GM23338 (cell line): ENCODE results near the gene RPS6KC1. TPM values are rescaled to one million over a fixed set of nuclear protein-coding genes. Genes with fewer than 3 reads are reported as not detected.

Source experiments
- ATAC-seq: fragments of 200-7000 bp; cut with Tn5 transposase; 3 replicates; pipeline ENCODE4 v1.9.1; 2020
- DNase-seq: peaks from one replicate; pipeline ENCODE4 v3.0.0-alpha.2; 2015; ENCODE audit warnings: low spot score
- H2AFZ ChIP-seq: fragments of 200-600 bp; sonication (generic); 2 replicates; pipeline ENCODE4 v1.8.0; 2016; ENCODE audit warnings: antibody characterized with exemption, mild to moderate bottlenecking, moderate library complexity
- H3F3A ChIP-seq: fragments of 200-600 bp; sonication (generic); replicated peaks from 2 replicates; pipeline ENCODE4 v1.8.0; 2017; ENCODE audit warnings: antibody characterized with exemption, mixed run types, low read depth
- H3K27ac ChIP-seq: fragments of 200-600 bp; sonication (generic); 2 replicates; pipeline ENCODE4 v1.6.1; 2016; ENCODE audit warnings: low read depth
- H3K27me3 ChIP-seq: fragments of 200-600 bp; sonication (generic); 2 replicates; pipeline ENCODE4 v1.8.0; 2016; ENCODE audit warnings: mild to moderate bottlenecking, mixed run types, moderate library complexity; ENCODE audit not compliant: insufficient read depth
- H3K36me3 ChIP-seq: fragments of 200-600 bp; sonication (generic); 2 replicates; pipeline ENCODE4 v1.8.0; 2016; ENCODE audit warnings: mild to moderate bottlenecking; ENCODE audit not compliant: insufficient read depth
- H3K4me1 ChIP-seq: fragments of 200-600 bp; sonication (generic); 2 replicates; pipeline ENCODE4 v1.8.0; 2016; ENCODE audit warnings: mild to moderate bottlenecking, moderate library complexity; ENCODE audit not compliant: insufficient read depth
- H3K4me2 ChIP-seq: fragments of 200-600 bp; sonication (generic); 2 replicates; pipeline ENCODE4 v1.7.1; 2017; ENCODE audit warnings: mixed run types
- H3K4me3 ChIP-seq: fragments of 200-600 bp; sonication (generic); 2 replicates; pipeline ENCODE4 v1.6.1; 2016; ENCODE audit warnings: mixed run types
- H3K79me2 ChIP-seq: fragments of 200-600 bp; sonication (generic); replicated peaks from 2 replicates; pipeline ENCODE4 v1.8.0; 2017; ENCODE audit warnings: mild to moderate bottlenecking; ENCODE audit not compliant: insufficient read depth
- H3K9me2 ChIP-seq: fragments of 200-600 bp; sonication (generic); 2 replicates; pipeline ENCODE4 v1.8.0; 2017; ENCODE audit not compliant: insufficient read depth
- H4K20me1 ChIP-seq: fragments of 200-600 bp; sonication (generic); replicated peaks from 2 replicates; pipeline ENCODE4 v1.8.0; 2017; ENCODE audit warnings: mild to moderate bottlenecking; ENCODE audit not compliant: insufficient read depth
- H3K27ac Mint-ChIP-seq: 2 replicates; pipeline ENCODE4 v1.8.0; 2020; ENCODE audit warnings: inconsistent platforms, mild to moderate bottlenecking, moderate library complexity, mixed read lengths
- H3K27me3 Mint-ChIP-seq: 3 replicates; pipeline ENCODE4 v1.8.0; 2022; ENCODE audit warnings: low read depth, mild to moderate bottlenecking, moderate library complexity, mixed read lengths, inconsistent platforms; ENCODE audit not compliant: insufficient read depth, poor library complexity
- H3K36me3 Mint-ChIP-seq: 3 replicates; pipeline ENCODE4 v1.8.0; 2021; ENCODE audit warnings: low read depth, mild to moderate bottlenecking, inconsistent platforms, moderate library complexity, mixed read lengths
- H3K4me1 Mint-ChIP-seq: 3 replicates; pipeline ENCODE4 v1.8.0; 2020; ENCODE audit warnings: mild to moderate bottlenecking, inconsistent platforms, mixed read lengths
- H3K4me3 Mint-ChIP-seq: 3 replicates; pipeline ENCODE4 v1.8.0; 2021; ENCODE audit warnings: moderate library complexity, mild to moderate bottlenecking, inconsistent platforms, mixed read lengths
- H3K9me3 Mint-ChIP-seq: 3 replicates; pipeline ENCODE4 v1.8.0; 2020; ENCODE audit warnings: moderate library complexity, mild to moderate bottlenecking, inconsistent platforms, mixed read lengths
- CREB1 ChIP-seq: fragments of 250-450 bp; sonication (Bioruptor Pico); IDR thresholded peaks from 2 replicates; pipeline ENCODE4 v1.5.0; 2020; ENCODE audit warnings: low read depth, mild to moderate bottlenecking, moderate library complexity
- EZH2 ChIP-seq: fragments of 200-600 bp; sonication (generic); IDR thresholded peaks from one replicate; pipeline ENCODE4 v1.8.0; 2017; ENCODE audit warnings: antibody characterized with exemption, mild to moderate bottlenecking, low read depth; ENCODE audit not compliant: unreplicated experiment
- EZH2phosphoT487 ChIP-seq: fragments of 200-600 bp; sonication (generic); IDR thresholded peaks from one replicate; pipeline ENCODE4 v1.8.1; 2018; ENCODE audit warnings: antibody characterized with exemption; ENCODE audit not compliant: unreplicated experiment
- JUNB ChIP-seq: IDR thresholded peaks from one replicate; pipeline ENCODE4 v1.6.1; 2016; ENCODE audit warnings: antibody characterized with exemption; ENCODE audit not compliant: unreplicated experiment
- STAT1 ChIP-seq: IDR thresholded peaks from one replicate; pipeline ENCODE4 v1.6.1; 2016; ENCODE audit warnings: antibody characterized with exemption; ENCODE audit not compliant: unreplicated experiment
- ZNF114 ChIP-seq: fragments of 250-450 bp; sonication (Bioruptor Pico); IDR thresholded peaks from 2 replicates; pipeline ENCODE4 v1.5.0; 2020; ENCODE audit warnings: mild to moderate bottlenecking, moderate library complexity
- ZNF331 ChIP-seq: fragments of 250-450 bp; sonication (Bioruptor Pico); IDR thresholded peaks from 2 replicates; pipeline ENCODE4 v1.5.0; 2020; ENCODE audit warnings: low read depth, mild to moderate bottlenecking, moderate library complexity
- polyA plus RNA-seq: library from polyadenylated mRNA; unstranded; fragments of >200 nt; fragmentation: Nextera tagmentation; extraction: Ambion mirVana; gene quantifications from 2 replicates; pipeline ENCODE4 v1.2.1, GENCODE V29; 2016
- total RNA-seq: library from RNA; depleted of rRNA; stranded (reverse); fragments of >200 nt; shearing (Covaris generic); gene quantifications from 2 replicates; pipeline ENCODE4 v1.2.3, GENCODE V29; 2014
- TF ChIP-seq, protein P1 (sequence below): fragments of 250-450 bp; sonication (Bioruptor Pico); IDR thresholded peaks from 2 replicates; pipeline ENCODE4 v1.5.0; 2020; ENCODE audit warnings: mild to moderate bottlenecking, moderate library complexity
- TF ChIP-seq, protein P2 (sequence below): IDR thresholded peaks from 2 replicates; pipeline ENCODE4 v1.6.1; 2016; ENCODE audit warnings: antibody characterized with exemption
- TF ChIP-seq, protein P3 (sequence below), 2 experiments: fragments of 200-600 bp in 1 of 2; sonication (generic) in 1 of 2; conservative IDR thresholded peaks; 2 replicates each; pipeline versions ENCODE4 v1.5.1 to v1.6.1; 2016 to 2017; ENCODE audit warnings: antibody characterized with exemption in 2 of 2, low read depth in 2 of 2, mild to moderate bottlenecking in 2 of 2, moderate library complexity in 1 of 2

RPS6KC1 gene
- total and polyA plus RNA-seq, 2 experiments from 2014 or later = 7.9 to 24.9 TPM

DNA sequence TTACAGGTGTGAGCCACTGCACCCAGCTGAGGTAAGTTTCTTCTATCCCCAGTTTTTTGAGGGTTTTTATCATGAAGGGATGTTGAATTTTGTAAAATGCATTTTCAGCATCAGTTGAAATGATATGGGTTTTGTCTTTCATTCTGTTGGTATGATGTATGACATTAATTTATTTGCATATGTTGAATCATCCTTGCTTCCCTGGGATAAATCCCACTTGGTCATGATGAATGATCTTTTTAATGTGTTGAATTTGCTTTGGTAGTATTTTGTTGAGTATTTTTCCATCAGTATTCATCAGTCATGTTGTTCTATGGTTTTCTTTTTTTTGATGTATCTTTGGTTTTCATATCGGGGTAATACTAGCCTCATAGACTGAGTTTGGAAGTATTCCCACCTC lies 141.0 kb downstream of the RPS6KC1 start (continued):
- TF ChIP-seq, protein P1, sequence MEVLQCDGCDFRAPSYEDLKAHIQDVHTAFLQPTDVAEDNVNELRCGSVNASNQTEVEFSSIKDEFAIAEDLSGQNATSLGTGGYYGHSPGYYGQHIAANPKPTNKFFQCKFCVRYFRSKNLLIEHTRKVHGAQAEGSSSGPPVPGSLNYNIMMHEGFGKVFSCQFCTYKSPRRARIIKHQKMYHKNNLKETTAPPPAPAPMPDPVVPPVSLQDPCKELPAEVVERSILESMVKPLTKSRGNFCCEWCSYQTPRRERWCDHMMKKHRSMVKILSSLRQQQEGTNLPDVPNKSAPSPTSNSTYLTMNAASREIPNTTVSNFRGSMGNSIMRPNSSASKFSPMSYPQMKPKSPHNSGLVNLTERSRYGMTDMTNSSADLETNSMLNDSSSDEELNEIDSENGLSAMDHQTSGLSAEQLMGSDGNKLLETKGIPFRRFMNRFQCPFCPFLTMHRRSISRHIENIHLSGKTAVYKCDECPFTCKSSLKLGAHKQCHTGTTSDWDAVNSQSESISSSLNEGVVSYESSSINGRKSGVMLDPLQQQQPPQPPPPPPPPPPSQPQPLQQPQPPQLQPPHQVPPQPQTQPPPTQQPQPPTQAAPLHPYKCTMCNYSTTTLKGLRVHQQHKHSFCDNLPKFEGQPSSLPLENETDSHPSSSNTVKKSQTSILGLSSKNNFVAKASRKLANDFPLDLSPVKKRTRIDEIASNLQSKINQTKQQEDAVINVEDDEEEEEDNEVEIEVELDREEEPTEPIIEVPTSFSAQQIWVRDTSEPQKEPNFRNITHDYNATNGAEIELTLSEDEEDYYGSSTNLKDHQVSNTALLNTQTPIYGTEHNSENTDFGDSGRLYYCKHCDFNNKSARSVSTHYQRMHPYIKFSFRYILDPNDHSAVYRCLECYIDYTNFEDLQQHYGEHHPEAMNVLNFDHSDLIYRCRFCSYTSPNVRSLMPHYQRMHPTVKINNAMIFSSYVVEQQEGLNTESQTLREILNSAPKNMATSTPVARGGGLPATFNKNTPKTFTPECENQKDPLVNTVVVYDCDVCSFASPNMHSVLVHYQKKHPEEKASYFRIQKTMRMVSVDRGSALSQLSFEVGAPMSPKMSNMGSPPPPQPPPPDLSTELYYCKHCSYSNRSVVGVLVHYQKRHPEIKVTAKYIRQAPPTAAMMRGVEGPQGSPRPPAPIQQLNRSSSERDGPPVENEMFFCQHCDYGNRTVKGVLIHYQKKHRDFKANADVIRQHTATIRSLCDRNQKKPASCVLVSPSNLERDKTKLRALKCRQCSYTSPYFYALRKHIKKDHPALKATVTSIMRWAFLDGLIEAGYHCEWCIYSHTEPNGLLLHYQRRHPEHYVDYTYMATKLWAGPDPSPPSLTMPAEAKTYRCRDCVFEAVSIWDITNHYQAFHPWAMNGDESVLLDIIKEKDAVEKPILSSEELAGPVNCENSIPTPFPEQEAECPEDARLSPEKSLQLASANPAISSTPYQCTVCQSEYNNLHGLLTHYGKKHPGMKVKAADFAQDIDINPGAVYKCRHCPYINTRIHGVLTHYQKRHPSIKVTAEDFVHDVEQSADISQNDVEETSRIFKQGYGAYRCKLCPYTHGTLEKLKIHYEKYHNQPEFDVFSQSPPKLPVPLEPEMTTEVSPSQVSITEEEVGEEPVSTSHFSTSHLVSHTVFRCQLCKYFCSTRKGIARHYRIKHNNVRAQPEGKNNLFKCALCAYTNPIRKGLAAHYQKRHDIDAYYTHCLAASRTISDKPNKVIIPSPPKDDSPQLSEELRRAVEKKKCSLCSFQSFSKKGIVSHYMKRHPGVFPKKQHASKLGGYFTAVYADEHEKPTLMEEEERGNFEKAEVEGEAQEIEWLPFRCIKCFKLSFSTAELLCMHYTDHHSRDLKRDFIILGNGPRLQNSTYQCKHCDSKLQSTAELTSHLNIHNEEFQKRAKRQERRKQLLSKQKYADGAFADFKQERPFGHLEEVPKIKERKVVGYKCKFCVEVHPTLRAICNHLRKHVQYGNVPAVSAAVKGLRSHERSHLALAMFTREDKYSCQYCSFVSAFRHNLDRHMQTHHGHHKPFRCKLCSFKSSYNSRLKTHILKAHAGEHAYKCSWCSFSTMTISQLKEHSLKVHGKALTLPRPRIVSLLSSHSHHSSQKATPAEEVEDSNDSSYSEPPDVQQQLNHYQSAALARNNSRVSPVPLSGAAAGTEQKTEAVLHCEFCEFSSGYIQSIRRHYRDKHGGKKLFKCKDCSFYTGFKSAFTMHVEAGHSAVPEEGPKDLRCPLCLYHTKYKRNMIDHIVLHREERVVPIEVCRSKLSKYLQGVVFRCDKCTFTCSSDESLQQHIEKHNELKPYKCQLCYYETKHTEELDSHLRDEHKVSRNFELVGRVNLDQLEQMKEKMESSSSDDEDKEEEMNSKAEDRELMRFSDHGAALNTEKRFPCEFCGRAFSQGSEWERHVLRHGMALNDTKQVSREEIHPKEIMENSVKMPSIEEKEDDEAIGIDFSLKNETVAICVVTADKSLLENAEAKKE (CRISPR knock-in tag) = no peak
- TF ChIP-seq ZNF114 (no peak), EZH2phosphoT487 (no peak), ZNF331 (CRISPR knock-in tag) (no peak), STAT1 (no peak), JUNB (no peak), EZH2 (no peak), CREB1 (CRISPR knock-in tag) (no peak)
- TF ChIP-seq, protein P2, sequence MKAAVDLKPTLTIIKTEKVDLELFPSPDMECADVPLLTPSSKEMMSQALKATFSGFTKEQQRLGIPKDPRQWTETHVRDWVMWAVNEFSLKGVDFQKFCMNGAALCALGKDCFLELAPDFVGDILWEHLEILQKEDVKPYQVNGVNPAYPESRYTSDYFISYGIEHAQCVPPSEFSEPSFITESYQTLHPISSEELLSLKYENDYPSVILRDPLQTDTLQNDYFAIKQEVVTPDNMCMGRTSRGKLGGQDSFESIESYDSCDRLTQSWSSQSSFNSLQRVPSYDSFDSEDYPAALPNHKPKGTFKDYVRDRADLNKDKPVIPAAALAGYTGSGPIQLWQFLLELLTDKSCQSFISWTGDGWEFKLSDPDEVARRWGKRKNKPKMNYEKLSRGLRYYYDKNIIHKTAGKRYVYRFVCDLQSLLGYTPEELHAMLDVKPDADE = no peak

DNA sequence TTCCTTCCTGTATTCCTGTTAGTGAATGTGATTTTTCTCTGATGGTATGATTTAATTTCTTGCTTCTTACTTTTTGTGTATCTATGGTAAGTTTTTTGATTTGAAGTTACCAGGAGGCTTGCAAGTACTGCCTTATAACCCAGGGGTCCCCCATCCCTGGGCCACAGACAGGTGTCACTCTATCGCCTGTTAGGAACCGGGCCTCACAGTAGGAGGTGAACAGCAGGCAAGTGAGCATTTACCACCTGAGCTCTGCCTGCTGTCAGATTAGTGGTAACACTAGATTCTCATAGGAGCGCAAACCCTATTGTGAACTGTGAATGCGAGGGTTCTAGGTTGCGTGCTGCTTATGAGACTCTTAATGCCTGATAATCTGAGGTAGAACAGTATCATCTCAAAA lies 143.3 kb downstream of the RPS6KC1 start:
- Histone ChIP-seq H3F3A (no peaks in the 10 kb centered on the region), H4K20me1 (no peaks in the 10 kb centered on the region), H3K4me3 (no peak overlapping the region), H3K4me2 (no peak overlapping the region), H3K36me3 (no peaks in the 10 kb centered on the region), H3K27me3 (no peaks in the 10 kb centered on the region), H3K9me2 (0 out of 2 replicates have a peak, but pooled peaks cover 4% of the 10 kb centered on the region), H3K79me2 (peaks cover 3% of the 10 kb centered on the region; the same call in 1 of the 2 replicates), H3K27ac (no peak overlapping the region), H2AFZ (no peak overlapping the region), H3K4me1 (peaks cover 3% of the 10 kb centered on the region; the same call in 1 of the 2 replicates)
- H3K9me3 Mint-ChIP-seq = peaks cover 7% of the 10 kb centered on the region; the same call in 1 of the 3 replicates
- H3K4me3 Mint-ChIP-seq = no peak overlapping the region
- peak; percentile 62 for ATAC-seq
- TF ChIP-seq, protein P2 = no peak
- TF ChIP-seq, protein P3, sequence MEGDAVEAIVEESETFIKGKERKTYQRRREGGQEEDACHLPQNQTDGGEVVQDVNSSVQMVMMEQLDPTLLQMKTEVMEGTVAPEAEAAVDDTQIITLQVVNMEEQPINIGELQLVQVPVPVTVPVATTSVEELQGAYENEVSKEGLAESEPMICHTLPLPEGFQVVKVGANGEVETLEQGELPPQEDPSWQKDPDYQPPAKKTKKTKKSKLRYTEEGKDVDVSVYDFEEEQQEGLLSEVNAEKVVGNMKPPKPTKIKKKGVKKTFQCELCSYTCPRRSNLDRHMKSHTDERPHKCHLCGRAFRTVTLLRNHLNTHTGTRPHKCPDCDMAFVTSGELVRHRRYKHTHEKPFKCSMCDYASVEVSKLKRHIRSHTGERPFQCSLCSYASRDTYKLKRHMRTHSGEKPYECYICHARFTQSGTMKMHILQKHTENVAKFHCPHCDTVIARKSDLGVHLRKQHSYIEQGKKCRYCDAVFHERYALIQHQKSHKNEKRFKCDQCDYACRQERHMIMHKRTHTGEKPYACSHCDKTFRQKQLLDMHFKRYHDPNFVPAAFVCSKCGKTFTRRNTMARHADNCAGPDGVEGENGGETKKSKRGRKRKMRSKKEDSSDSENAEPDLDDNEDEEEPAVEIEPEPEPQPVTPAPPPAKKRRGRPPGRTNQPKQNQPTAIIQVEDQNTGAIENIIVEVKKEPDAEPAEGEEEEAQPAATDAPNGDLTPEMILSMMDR (conservative IDR thresholded peaks at IDR 0.05; ENCODE audit: low read depth in 2 of 2) = peak; percentile 15 to 41; a peak in 2 of 4 replicates
- no peaks in the 10 kb centered on the region for H3K27me3 Mint-ChIP-seq
- H3K4me1 Mint-ChIP-seq = no peaks in the 10 kb centered on the region
- peak; percentile 17 for DNase-seq
- H3K36me3 Mint-ChIP-seq = peaks cover 26% of the 10 kb centered on the region
- H3K27ac Mint-ChIP-seq = no peak overlapping the region
